KMS-11 (cell line): Measurements from ENCODE around the gene IQGAP2.

Experiments
- H2AFZ ChIP-seq: fragments of 200-600 bp; sonication (generic); 2 replicates; pipeline ENCODE4 v1.6.1; 2016; ENCODE audit warnings: antibody characterized with exemption, mixed run types, low read depth
- H3K27ac ChIP-seq: fragments of 200-600 bp; sonication (generic); 2 replicates; pipeline ENCODE4 v1.6.1; 2016; ENCODE audit warnings: mild to moderate bottlenecking, mixed run types
- H3K27me3 ChIP-seq: fragments of 200-600 bp; sonication (generic); 2 replicates; pipeline ENCODE4 v1.6.1; 2017; ENCODE audit warnings: mild to moderate bottlenecking, low read depth, mixed run types, moderate library complexity; ENCODE audit not compliant: insufficient read depth
- H3K36me3 ChIP-seq: fragments of 200-600 bp; sonication (generic); 2 replicates; pipeline ENCODE4 v1.6.1; 2017; ENCODE audit warnings: mild to moderate bottlenecking, mixed run types; ENCODE audit not compliant: insufficient read depth
- H3K4me1 ChIP-seq: fragments of 200-600 bp; sonication (generic); 2 replicates; pipeline ENCODE4 v1.6.1; 2016; ENCODE audit warnings: mild to moderate bottlenecking, low read depth, mixed run types; ENCODE audit not compliant: poor library complexity, severe bottlenecking
- H3K4me2 ChIP-seq: fragments of 200-600 bp; sonication (generic); 2 replicates; pipeline ENCODE4 v1.7.0; 2016; ENCODE audit warnings: mild to moderate bottlenecking, mixed run types
- H3K4me3 ChIP-seq: fragments of 200-600 bp; sonication (generic); IDR thresholded peaks from 2 replicates; pipeline ENCODE4 v1.6.1; 2017; ENCODE audit warnings: low read depth, low read length, mixed read lengths; ENCODE audit not compliant: insufficient read depth
- H3K79me2 ChIP-seq: fragments of 200-600 bp; sonication (generic); 2 replicates; pipeline ENCODE4 v1.6.1; 2016; ENCODE audit warnings: low read depth, mixed run types; ENCODE audit not compliant: insufficient read depth
- H3K9ac ChIP-seq: fragments of 200-600 bp; sonication (generic); 2 replicates; pipeline ENCODE4 v1.6.1; 2016; ENCODE audit warnings: mild to moderate bottlenecking, mixed run types
- H4K20me1 ChIP-seq: fragments of 200-600 bp; sonication (generic); 2 replicates; pipeline ENCODE4 v1.6.1; 2016; ENCODE audit warnings: mild to moderate bottlenecking, mixed run types; ENCODE audit not compliant: insufficient read depth
- TF ChIP-seq, protein P1 (sequence below): fragments of 200-600 bp; sonication (generic); conservative IDR thresholded peaks from 2 replicates; pipeline ENCODE4 v1.6.1; 2017; ENCODE audit warnings: low read depth, mild to moderate bottlenecking, antibody characterized with exemption, low read length, moderate library complexity, mixed read lengths

The IQGAP2 gene

DNA sequence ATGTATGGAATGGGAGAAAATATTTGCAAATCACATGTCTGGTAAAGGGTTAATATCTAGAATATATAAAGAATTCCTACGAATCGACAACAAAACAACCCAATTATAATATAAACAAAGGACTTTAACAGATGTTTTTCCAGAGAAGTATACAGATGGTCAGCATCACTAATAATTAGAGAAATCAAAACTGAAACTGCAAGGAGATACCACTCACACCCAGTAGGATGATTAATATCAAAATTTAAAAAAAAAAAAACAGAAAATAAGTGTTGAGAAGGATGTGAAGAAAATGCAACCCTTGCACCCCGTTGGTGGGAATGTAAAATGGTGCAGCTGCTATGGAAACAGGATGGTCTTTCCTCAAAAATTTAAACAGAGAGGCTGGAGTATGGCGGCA is 278.2 kb downstream of the IQGAP2 start:
- Histone ChIP-seq H4K20me1 (no peaks in the 10 kb centered on the region), H3K9ac (no peak overlapping the region), H3K4me3 (no peak overlapping the region), H3K27me3 (no peaks in the 10 kb centered on the region), H3K4me1 (peaks cover 13% of the 10 kb centered on the region), H3K36me3 (0 out of 2 replicates have a peak, but pooled peaks cover 8% of the 10 kb centered on the region), H2AFZ (no peak overlapping the region), H3K27ac (no peak overlapping the region), H3K79me2 (no peaks in the 10 kb centered on the region), H3K4me2 (no peak overlapping the region)
- TF ChIP-seq, protein P1, sequence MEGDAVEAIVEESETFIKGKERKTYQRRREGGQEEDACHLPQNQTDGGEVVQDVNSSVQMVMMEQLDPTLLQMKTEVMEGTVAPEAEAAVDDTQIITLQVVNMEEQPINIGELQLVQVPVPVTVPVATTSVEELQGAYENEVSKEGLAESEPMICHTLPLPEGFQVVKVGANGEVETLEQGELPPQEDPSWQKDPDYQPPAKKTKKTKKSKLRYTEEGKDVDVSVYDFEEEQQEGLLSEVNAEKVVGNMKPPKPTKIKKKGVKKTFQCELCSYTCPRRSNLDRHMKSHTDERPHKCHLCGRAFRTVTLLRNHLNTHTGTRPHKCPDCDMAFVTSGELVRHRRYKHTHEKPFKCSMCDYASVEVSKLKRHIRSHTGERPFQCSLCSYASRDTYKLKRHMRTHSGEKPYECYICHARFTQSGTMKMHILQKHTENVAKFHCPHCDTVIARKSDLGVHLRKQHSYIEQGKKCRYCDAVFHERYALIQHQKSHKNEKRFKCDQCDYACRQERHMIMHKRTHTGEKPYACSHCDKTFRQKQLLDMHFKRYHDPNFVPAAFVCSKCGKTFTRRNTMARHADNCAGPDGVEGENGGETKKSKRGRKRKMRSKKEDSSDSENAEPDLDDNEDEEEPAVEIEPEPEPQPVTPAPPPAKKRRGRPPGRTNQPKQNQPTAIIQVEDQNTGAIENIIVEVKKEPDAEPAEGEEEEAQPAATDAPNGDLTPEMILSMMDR = no peak

DNA sequence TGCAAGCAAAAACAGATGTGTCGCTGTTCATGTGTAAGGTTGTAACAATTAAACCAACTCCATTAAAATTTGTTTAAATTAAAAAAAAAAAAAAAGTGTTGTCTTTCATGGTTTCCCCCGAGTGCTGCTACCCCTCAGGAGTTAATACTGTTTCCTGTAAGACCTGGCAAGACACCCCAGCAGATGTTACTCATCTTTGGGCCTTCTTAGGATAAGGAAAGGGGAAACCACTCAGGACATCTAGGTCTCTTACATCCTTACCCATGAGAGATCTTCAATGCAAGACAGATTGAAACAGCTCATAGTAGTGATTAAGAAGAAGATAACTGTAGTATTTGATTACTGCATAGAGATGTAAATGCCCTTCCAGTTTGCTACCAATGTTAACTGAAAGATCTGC is 279.3 kb downstream of the IQGAP2 start:
- no peak overlapping the region for H2AFZ ChIP-seq
- peaks cover 13% of the 10 kb centered on the region for H3K4me1 ChIP-seq
- H3K27ac ChIP-seq = no peak overlapping the region
- H3K4me3 ChIP-seq = no peak overlapping the region
- TF ChIP-seq, protein P1 = no peak
- no peak overlapping the region for H3K9ac ChIP-seq
- H3K79me2 ChIP-seq = no peaks in the 10 kb centered on the region
- H4K20me1 ChIP-seq = no peaks in the 10 kb centered on the region
- no peak overlapping the region for H3K4me2 ChIP-seq
- H3K36me3 ChIP-seq = 0 out of 2 replicates have a peak, but pooled peaks cover 2% of the 10 kb centered on the region
- no peaks in the 10 kb centered on the region for H3K27me3 ChIP-seq

DNA sequence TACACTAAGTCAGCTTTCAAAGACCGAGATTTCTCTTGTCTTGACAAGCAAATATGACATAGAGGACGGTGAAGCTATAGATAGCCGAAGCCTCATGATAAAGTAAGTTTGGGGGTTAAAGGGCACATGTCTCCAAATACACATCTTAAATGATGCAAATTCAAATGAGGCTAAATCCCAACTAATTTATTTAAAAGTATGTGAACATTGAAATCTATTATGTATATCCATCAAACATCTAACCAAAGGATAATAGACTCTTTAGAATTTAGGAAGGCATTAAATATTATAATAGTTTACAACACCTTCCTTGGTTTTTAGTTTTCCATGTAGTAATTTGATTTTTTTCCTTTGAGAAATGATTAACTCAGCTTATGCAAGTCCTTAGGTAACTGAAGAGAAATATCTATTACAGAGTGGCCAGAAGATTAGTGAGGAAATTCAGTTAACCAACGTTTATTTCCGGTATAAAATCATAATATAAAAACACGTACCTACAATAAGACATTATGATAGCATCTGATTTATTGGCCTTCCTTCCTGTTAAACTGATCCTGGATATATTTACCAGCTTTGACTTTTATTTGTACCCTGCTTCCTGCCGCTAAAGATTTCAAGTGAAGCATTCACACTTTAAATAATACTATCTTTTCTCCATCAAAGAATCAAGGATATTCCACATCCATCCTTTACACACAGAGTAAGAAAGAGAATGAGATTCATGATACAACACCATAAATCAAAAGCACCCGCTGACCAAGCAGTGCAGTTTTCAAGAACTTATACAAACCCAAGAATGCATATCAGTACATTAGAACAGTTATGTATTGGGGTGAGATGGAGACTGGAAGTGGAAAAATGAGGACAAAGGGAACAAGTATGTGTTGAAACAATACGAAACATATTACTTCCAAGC is 281.0 kb downstream of the IQGAP2 start:
- H2AFZ ChIP-seq = no peak overlapping the region
- peaks cover 13% of the 10 kb centered on the region for H3K4me1 ChIP-seq
- H3K27ac ChIP-seq = no peak overlapping the region
- no peak overlapping the region for H3K4me3 ChIP-seq
- no peak overlapping the region for H3K9ac ChIP-seq
- no peaks in the 10 kb centered on the region for H3K27me3 ChIP-seq
- H3K79me2 ChIP-seq = no peaks in the 10 kb centered on the region
- H3K36me3 ChIP-seq = no peaks in the 10 kb centered on the region
- TF ChIP-seq, protein P1 = no peak
- H4K20me1 ChIP-seq = no peaks in the 10 kb centered on the region
- H3K4me2 ChIP-seq = no peak overlapping the region

DNA sequence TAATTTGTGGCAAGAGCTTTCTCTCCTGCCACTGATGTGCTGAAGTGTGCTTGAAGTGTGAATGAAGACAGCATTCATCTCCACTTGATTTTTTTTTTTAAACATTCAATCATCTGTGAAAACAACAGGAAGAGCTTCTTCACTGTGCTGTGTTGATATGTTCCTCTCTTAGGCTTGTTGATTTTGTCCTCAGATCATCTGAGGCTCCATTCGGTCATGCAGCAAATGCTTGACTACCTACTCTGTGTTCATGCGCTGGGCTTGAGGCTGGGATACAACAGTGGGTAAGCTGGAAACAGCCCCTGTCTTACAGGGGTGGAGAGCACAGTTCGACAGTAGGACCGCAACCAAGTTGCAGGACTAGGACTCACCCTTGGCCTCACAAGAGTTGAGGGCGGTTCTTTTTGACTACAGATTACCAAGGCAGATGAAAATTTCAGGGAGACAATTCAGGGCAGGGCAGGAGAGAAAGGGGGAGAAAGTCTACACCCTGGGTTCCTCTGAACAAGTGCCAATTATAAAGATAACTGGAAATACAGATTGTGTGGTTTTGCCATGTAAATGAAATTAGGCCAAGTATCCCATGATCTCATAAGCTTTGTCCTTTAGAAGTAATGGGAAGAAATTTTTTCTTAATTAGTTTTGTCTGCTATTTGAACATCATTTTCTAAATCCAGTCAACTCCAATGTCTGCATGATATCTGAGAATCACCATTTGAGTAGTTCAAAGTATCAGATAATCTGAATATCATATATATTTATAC is 281.9 kb downstream of the IQGAP2 start:
- Histone ChIP-seq H3K79me2 (no peaks in the 10 kb centered on the region), H4K20me1 (no peaks in the 10 kb centered on the region), H3K36me3 (no peaks in the 10 kb centered on the region), H3K9ac (no peak overlapping the region), H3K27me3 (no peaks in the 10 kb centered on the region), H3K4me3 (no peak overlapping the region), H3K4me1 (peaks cover 13% of the 10 kb centered on the region), H3K4me2 (no peak overlapping the region), H3K27ac (no peak overlapping the region), H2AFZ (no peak overlapping the region)
- TF ChIP-seq, protein P1 = no peak
